Activated CD4-positive, CD25-positive, alpha-beta regulatory T cell treated with anti-CD3 and anti-CD28 coated beads, Interleukin-2, amount 50 U/mL, for 16 hours (primary cell): ENCODE results near the gene SLC35B3.
"Not testable (repeated sequence)": the region's sequence is repeated elsewhere in the genome, so short reads cannot be mapped to it uniquely, and the experiment has no call there.

Experiments used
- DNase-seq: peaks from one replicate; pipeline ENCODE4 v3.0.0-alpha.2; 2020; ENCODE audit warnings: low read depth, low spot score

The SLC35B3 gene

GRCh38 chr6:8414844-8415243 is 20.5 kb downstream of the SLC35B3 start:
- DNase-seq = no peak

DNA sequence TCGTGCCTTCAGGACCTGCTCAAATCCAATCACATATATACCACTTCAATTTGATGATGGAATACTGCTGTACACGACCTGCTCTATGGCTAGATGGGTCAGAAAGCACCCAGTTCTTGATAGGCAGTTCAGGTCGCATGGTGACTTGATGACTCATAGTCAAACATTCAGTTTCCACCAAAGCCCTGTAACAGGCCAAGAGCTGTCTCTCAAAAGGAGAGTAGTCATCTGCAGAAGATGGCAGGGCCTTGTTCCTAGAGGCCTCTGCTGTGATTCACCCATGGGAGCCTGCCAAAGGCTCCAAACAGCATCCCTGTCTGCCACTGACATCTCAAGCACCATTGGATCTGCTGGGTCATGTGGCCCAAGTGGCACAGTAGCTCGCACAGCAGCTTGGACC is 29.4 kb downstream of the SLC35B3 start:
- not testable (repeated sequence) for DNase-seq

- DNase-seq = no peak
Measured at GRCh38 chr6:8402546-8402945, 32.8 kb downstream of the SLC35B3 start.

- DNase-seq = no peak
Measured at GRCh38 chr6:8400663-8401062, 34.7 kb downstream of the SLC35B3 start.

DNA sequence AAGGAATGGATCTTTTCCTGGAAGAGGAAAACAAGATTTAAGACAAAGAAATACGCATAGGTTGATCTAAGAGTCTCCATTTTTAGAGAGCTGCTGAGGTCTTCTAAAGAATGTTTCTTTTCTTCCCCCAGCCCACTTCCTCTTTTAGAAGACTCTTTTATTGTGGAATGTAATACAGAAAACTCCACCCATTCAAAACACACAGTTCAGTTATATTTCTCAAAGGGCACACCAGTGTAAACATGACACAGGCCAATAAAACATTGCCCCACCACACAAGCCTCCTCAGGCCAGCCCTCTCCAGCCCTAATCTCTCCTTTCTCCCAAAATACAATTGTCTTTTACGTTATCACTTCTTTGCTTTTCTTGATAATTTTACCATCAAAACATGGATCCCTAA is 42.8 kb downstream of the SLC35B3 start:
- DNase-seq = no peak

GRCh38 chr6:8391934-8392333 is 43.4 kb downstream of the SLC35B3 start:
- no peak for DNase-seq

- no peak for DNase-seq
Measured at GRCh38 chr6:8389036-8389818, 46.1 kb downstream of the SLC35B3 start.

DNA sequence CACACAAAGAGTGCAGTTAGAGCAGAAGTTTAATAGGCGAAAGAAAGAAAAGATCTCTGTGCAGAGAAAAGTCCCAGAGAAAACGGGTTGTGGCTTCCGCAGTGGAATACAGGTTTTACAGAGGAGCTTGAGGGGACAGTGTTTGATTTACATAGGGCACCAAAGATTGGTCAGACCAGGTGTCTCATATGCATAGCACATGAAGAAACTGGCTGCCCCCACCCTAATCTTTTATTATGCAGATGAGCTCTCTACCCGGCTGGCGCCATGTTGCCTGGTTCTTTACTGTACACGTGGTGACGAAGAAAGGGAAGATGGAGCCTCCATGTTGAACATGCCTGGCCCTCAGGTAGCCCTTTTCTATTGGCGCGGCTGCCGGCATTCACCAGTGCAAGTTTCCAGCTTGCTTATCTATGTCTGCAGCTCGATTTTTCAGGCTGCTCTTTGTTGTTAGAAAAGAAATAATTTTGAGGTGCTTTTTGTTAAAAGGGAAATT is 47.4 kb downstream of the SLC35B3 start:
- DNase-seq = no peak

DNA sequence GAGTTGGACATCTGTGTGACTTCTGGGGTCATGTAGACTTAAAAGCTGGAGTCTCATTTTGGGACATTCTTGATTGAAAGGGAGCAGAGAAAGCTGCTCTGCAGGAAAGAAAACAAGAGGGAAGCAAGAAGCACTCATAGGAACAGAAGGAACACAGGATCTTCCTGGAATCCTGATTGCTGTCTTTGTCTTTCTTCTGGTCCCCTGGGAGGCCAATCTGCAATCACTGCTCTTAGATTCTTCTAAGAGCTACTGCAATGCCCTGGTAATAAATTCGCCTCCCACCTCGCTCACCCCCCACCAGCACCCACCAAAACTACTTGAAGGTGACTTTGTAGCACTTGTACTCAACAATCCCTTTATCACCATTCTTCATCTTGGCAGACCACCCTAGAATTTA is 51.8 kb downstream of the SLC35B3 start:
- DNase-seq = no peak

GRCh38 chr6:8382434-8382833 is 52.9 kb downstream of the SLC35B3 start:
- DNase-seq = no peak

GRCh38 chr6:8375916-8376315 is 59.4 kb downstream of the SLC35B3 start:
- no peak for DNase-seq
